PFSK-1 (cell line): ENCODE data around the gene LRCH1.

Source experiments
- FOXP2 ChIP-seq: optimal IDR thresholded peaks from 2 replicates; pipeline ENCODE3; 2011; ENCODE audit warnings: borderline replicate concordance, control low read depth, inconsistent platforms; ENCODE audit not compliant: insufficient read depth; ENCODE audit errors: extremely low read length, extremely low read depth
- POLR2AphosphoS5 ChIP-seq: IDR thresholded peaks from 2 replicates; pipeline ENCODE4 v1.6.1; 2012; ENCODE audit warnings: low read depth, mild to moderate bottlenecking, control low read depth, low read length, moderate library complexity
- REST ChIP-seq, 2 experiments: IDR thresholded peaks; 2 replicates each; pipeline versions ENCODE4 v1.6.1 to v1.8.0; 2011 to 2012; ENCODE audit warnings: low read depth in 2 of 2, low read length in 2 of 2, control low read depth in 1 of 2, inconsistent platforms in 1 of 2, mild to moderate bottlenecking in 1 of 2, moderate library complexity in 1 of 2; ENCODE audit not compliant: insufficient read depth in 1 of 2
- SIN3A ChIP-seq: IDR thresholded peaks from 2 replicates; pipeline ENCODE4 v1.6.1; 2012; ENCODE audit warnings: mild to moderate bottlenecking, low read length, moderate library complexity, borderline replicate concordance; ENCODE audit not compliant: insufficient read depth
- TAF1 ChIP-seq: IDR thresholded peaks from 2 replicates; pipeline ENCODE4 v1.6.1; 2012; ENCODE audit warnings: low read length, control low read depth, borderline replicate concordance; ENCODE audit not compliant: insufficient read depth

Gene LRCH1

GRCh38 chr13:46609726-46610125 is 56.8 kb downstream of the LRCH1 start:
- no peak for TF ChIP-seq TAF1
- no peak for TF ChIP-seq SIN3A
- TF ChIP-seq POLR2AphosphoS5 = no peak
- TF ChIP-seq FOXP2 = no peak
- TF ChIP-seq REST (IDR thresholded peaks at IDR 0.05; ENCODE audit: insufficient read depth in 1 of 2, low read depth in 2 of 2, low read length in 2 of 2) = no peak

DNA sequence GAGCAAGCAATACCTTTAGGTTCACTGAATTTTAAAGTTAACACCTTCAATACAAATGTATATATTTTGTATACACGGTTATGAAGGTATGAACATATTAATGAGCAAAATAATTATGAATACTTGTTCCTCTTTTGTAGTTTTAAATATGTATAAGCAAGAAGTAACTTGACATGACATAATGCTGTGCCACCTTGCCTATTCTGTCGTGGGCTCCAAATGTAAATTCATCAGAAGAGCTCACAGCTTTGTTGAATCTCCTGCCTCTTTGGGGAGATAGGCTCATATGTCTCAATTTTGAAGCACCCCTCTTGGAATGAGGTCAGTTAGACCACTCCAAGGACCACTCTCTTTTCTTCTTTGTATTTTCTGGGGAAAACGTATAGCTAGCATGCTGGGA is 59.3 kb downstream of the LRCH1 start:
- TF ChIP-seq FOXP2 (no peak), POLR2AphosphoS5 (no peak), REST (IDR thresholded peaks at IDR 0.05; ENCODE audit: insufficient read depth in 1 of 2, low read depth in 2 of 2, low read length in 2 of 2) (no peak), SIN3A (no peak), TAF1 (no peak)

GRCh38 chr13:46613409-46614049 is 60.6 kb downstream of the LRCH1 start:
- TF ChIP-seq SIN3A = no peak
- no peak for TF ChIP-seq REST (IDR thresholded peaks at IDR 0.05; ENCODE audit: insufficient read depth in 1 of 2, low read depth in 2 of 2, low read length in 2 of 2)
- TF ChIP-seq POLR2AphosphoS5 = no peak
- no peak for TF ChIP-seq FOXP2
- TF ChIP-seq TAF1 = no peak

- no peak for TF ChIP-seq TAF1
- no peak for TF ChIP-seq SIN3A
- no peak for TF ChIP-seq FOXP2
- TF ChIP-seq REST (IDR thresholded peaks at IDR 0.05; ENCODE audit: insufficient read depth in 1 of 2, low read depth in 2 of 2, low read length in 2 of 2) = no peak
- no peak for TF ChIP-seq POLR2AphosphoS5
These were observed 61.6 kb downstream of the LRCH1 start for GRCh38 chr13:46614582-46614981.
